DOHH2 (cell line): ENCODE results near the gene DUSP16.

Experiments used
- H3F3A ChIP-seq: fragments of 200-600 bp; sonication (generic), shearing (Covaris generic); 2 replicates; pipeline ENCODE4 v1.6.0; 2016; ENCODE audit warnings: antibody characterized with exemption, mild to moderate bottlenecking; ENCODE audit not compliant: control insufficient read depth, insufficient read depth
- H3K27ac ChIP-seq: fragments of 200-600 bp; sonication (generic); 2 replicates; pipeline ENCODE4 v1.5.1; 2014; ENCODE audit warnings: low read depth, mild to moderate bottlenecking, low read length, moderate library complexity
- H3K27me3 ChIP-seq: fragments of 200-600 bp; sonication (generic); 2 replicates; pipeline ENCODE4 v1.6.1; 2014; ENCODE audit warnings: mild to moderate bottlenecking, low read length, mixed read lengths; ENCODE audit not compliant: control insufficient read depth
- H3K36me3 ChIP-seq: fragments of 200-600 bp; sonication (generic); 2 replicates; pipeline ENCODE4 v1.6.1; 2014; ENCODE audit warnings: mild to moderate bottlenecking, low read length, moderate library complexity, mixed read lengths; ENCODE audit not compliant: control insufficient read depth
- H3K4me1 ChIP-seq: fragments of 200-600 bp; sonication (generic); 2 replicates; pipeline ENCODE4 v1.6.1; 2014; ENCODE audit warnings: mild to moderate bottlenecking, low read length, mixed read lengths; ENCODE audit not compliant: control insufficient read depth
- H3K4me2 ChIP-seq: fragments of 200-600 bp; sonication (generic); 2 replicates; pipeline ENCODE4 v1.6.0; 2014; ENCODE audit warnings: mild to moderate bottlenecking, low read length, moderate library complexity
- H3K4me3 ChIP-seq: fragments of 200-600 bp; sonication (generic); 2 replicates; pipeline ENCODE4 v1.5.1; 2014; ENCODE audit warnings: mild to moderate bottlenecking, low read length, mixed read lengths
- H3K79me2 ChIP-seq: fragments of 200-600 bp; sonication (generic); 2 replicates; pipeline ENCODE4 v1.6.1; 2014; ENCODE audit warnings: mild to moderate bottlenecking, low read length, mixed read lengths; ENCODE audit not compliant: control insufficient read depth
- H3K9me2 ChIP-seq: fragments of 200-600 bp; sonication (generic); replicated peaks from 2 replicates; pipeline ENCODE4 v1.6.1; 2014; ENCODE audit warnings: mild to moderate bottlenecking, low read length, mixed read lengths; ENCODE audit not compliant: control insufficient read depth
- H3K9me3 ChIP-seq: fragments of 200-600 bp; sonication (generic); 2 replicates; pipeline ENCODE4 v1.6.1; 2014; ENCODE audit warnings: antibody characterized with exemption, low read length, mixed read lengths; ENCODE audit not compliant: control insufficient read depth, insufficient read depth
- H4K20me1 ChIP-seq: fragments of 200-600 bp; sonication (generic); 2 replicates; pipeline ENCODE4 v1.6.0; 2014; ENCODE audit warnings: low read depth, mild to moderate bottlenecking, antibody characterized with exemption, low read length, moderate library complexity; ENCODE audit not compliant: control insufficient read depth, insufficient read depth
- CTCF ChIP-seq: fragments of 200-600 bp; sonication (generic); IDR thresholded peaks from one replicate; pipeline ENCODE4 v1.5.1; 2014; ENCODE audit warnings: antibody characterized with exemption, mild to moderate bottlenecking, low read depth, low read length; ENCODE audit not compliant: poor library complexity, severe bottlenecking
- EZH2phosphoT487 ChIP-seq: fragments of 200-600 bp; sonication (generic); IDR thresholded peaks from 2 replicates; pipeline ENCODE4 v1.6.1; 2017; ENCODE audit warnings: borderline replicate concordance, mild to moderate bottlenecking, antibody characterized with exemption, low read length, moderate library complexity, mixed read lengths

DUSP16 gene, protein sequence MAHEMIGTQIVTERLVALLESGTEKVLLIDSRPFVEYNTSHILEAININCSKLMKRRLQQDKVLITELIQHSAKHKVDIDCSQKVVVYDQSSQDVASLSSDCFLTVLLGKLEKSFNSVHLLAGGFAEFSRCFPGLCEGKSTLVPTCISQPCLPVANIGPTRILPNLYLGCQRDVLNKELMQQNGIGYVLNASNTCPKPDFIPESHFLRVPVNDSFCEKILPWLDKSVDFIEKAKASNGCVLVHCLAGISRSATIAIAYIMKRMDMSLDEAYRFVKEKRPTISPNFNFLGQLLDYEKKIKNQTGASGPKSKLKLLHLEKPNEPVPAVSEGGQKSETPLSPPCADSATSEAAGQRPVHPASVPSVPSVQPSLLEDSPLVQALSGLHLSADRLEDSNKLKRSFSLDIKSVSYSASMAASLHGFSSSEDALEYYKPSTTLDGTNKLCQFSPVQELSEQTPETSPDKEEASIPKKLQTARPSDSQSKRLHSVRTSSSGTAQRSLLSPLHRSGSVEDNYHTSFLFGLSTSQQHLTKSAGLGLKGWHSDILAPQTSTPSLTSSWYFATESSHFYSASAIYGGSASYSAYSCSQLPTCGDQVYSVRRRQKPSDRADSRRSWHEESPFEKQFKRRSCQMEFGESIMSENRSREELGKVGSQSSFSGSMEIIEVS

DNA sequence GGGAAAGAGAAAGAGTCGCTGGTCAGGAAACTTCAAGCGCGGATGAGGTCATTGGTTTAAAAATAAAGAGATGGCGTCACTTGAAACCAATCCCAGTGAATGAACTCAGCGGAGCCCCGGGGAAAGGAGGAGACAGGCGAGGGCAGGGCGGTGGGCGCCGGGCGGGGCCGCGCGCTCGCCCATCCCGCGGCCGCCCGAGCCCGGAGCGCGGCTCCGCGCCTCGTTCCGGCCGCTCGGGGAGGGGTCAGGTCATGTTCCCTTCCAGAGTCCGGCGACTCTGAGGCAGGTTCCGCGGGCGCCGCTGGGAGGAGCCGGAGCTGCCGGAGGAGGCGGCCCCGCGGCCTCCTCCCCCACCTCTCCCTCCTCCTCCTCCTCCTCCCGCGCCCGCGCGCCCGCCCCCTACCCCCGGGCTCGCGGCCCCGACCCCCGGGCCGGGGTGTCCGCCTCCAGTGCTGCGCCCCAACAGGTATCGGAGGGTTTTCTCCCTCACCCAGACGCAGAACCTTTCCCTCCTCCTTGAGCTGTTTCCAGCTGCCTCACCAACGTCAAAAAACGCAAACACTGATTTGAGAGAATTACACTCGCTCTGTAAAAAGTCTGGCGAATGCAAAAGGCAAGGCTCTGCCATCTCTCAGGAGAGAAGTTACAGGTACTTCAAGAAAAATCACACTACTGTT, at the start of gene DUSP16:
Gene DUSP16 (minus strand): TSS at position 279 of the 677 bp plus-strand sequence. CDS start 41,765 bp downstream, outside the sequence.
- no peaks in the 10 kb centered on the region for H3K9me3 ChIP-seq
- H3K4me2 ChIP-seq, result peak within 1 kb of the TSS; percentile 67
- H3K79me2 ChIP-seq, result no peaks in the 10 kb centered on the region
- H3K9me2 ChIP-seq, result no peaks in the 10 kb centered on the region
- H3F3A ChIP-seq, result peaks cover 21% of the 10 kb centered on the region
- H3K27ac ChIP-seq, result no peak within 1 kb of the TSS
- H4K20me1 ChIP-seq, result 0 out of 2 replicates have a peak, but pooled peaks cover 4% of the 10 kb centered on the region
- peaks cover 23% of the 10 kb centered on the region for H3K4me1 ChIP-seq
- H3K27me3 ChIP-seq, result peaks cover 38% of the 10 kb centered on the region
- H3K4me3 ChIP-seq, result peak within 1 kb of the TSS; percentile 71
- H3K36me3 ChIP-seq, result no peaks in the 10 kb centered on the region
- TF ChIP-seq EZH2phosphoT487 (0 out of 2 replicates have a peak, but pooled peaks have one; percentile 26), CTCF (no peak)

GRCh38 chr12:12612358-12612757, 49.7 kb upstream of the DUSP16 start:
- no peak for TF ChIP-seq CTCF
- TF ChIP-seq EZH2phosphoT487, result no peak
- Histone ChIP-seq H4K20me1 (no peaks in the 10 kb centered on the region), H3K27me3 (no peaks in the 10 kb centered on the region), H3K4me1 (peaks cover 24% of the 10 kb centered on the region), H3K9me2 (no peaks in the 10 kb centered on the region), H3K36me3 (no peaks in the 10 kb centered on the region), H3K4me2 (peak overlapping the region; percentile 96), H3F3A (peaks cover 6% of the 10 kb centered on the region; the same call in 1 of the 2 replicates), H3K79me2 (peaks cover 8% of the 10 kb centered on the region), H3K27ac (peak overlapping the region; percentile 63), H3K9me3 (no peaks in the 10 kb centered on the region), H3K4me3 (peak overlapping the region; percentile 78)

DNA sequence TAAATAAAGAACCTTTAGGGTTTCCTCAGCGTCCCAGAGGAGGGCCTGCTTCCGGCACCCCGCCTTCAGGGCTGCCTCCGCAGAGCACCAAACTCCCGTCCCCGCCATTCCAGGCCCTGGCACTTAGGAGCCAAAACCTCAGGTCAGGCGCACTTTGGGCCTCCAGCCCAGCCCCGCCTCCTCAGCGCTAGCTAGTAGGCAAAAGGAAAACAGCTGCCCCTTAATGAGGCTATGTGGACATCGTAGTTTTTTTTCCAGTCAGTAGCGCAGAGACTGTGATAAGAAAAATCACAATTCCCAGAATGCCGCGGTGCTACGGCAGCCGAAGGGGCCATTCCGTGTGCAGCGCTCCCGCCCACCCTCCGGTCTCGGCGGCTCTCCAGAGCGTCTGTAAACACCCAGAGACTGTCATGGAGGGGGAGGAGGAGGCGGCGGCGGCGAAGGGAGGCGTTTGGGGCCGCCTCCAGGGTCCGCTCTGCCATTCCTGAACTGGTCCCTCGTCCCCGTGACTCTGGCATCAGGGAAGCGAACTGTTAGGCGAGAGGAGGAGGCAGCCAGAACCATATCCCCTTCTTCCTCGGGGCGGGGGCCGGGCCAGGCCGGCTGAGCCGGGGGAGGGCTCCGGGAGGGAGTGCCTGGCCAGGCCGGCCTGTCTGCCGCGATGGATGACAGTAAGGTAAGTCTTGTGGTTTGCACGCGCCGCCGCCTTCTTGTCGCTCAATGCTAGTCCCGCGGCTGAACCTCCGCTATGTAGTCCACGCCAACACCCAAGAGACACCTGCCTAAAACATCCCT, 49.0 kb upstream of the DUSP16 start, which contains the start of gene CREBL2:
Gene CREBL2 (plus strand): TSS at position 365 of the 795 bp plus-strand sequence. CDS start 297 bp downstream, at position 662.
- peaks cover 6% of the 10 kb centered on the region; the same call in 1 of the 2 replicates for H3F3A ChIP-seq
- TF ChIP-seq EZH2phosphoT487, result no peak
- TF ChIP-seq CTCF, result no peak
- H3K4me3 ChIP-seq, result peak within 1 kb of the TSS; percentile 78
- H3K79me2 ChIP-seq, result peaks cover 8% of the 10 kb centered on the region
- peaks cover 28% of the 10 kb centered on the region for H3K4me1 ChIP-seq
- H3K9me2 ChIP-seq, result no peaks in the 10 kb centered on the region
- no peaks in the 10 kb centered on the region for H3K9me3 ChIP-seq
- peak within 1 kb of the TSS; percentile 96 for H3K4me2 ChIP-seq
- H3K27me3 ChIP-seq, result no peaks in the 10 kb centered on the region
- no peaks in the 10 kb centered on the region for H3K36me3 ChIP-seq
- H4K20me1 ChIP-seq, result no peaks in the 10 kb centered on the region
- peak within 1 kb of the TSS; percentile 63 for H3K27ac ChIP-seq
